GM19035 (cell line): Measurements from ENCODE around the gene PHF19.

Experiments
- ATAC-seq: cut with Tn5 transposase; IDR thresholded peaks from one replicate; pipeline ENCODE4 v1.9.1; 2021; ENCODE audit not compliant: unreplicated experiment

PHF19 gene

DNA sequence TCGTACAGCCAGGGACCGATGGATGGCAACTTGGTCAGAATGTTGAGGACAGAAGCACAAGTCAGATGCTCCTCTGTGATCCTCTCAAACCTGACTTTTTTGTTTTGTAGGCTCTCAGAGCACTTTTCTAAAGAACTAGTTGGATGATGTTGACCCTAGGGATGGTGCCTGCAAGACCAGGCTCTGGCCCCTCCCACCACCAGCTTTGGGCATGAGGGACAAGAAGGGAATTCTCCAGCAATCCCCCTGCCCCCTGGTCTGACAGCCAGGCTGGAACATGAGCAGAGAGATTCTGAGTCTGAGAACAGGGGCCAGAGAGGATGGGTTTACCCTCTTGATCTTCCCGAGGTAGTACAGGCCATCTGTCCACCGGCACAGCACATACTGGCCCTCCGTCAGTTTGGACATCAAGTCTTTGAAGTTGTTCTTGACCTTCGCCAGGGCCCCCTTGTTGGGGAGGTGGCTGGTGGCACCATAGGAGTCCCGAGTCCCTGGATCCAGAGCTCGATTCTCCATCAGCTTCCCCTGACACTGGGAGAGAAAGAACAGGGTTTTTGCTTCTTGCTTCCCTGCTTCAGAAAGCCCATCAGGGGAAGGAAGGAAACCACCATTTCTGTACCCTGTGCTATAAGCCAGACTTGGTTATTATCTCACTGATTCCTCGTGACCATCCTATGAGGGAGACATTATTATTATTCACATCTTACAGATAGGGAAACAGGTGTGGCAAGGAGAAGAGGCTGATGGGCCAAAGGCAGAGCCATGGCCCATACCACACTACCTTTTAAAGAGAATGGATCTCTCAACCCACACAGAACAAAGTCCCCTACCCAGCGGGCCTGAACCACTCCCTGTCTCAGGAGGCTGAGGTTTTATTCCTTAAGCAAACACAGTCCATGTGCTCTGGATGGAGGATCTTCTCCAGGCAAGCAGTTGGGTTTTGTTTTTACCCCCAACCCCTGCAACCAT is 2.5 kb downstream of the PHF19 start:
- ATAC-seq: no peak

DNA sequence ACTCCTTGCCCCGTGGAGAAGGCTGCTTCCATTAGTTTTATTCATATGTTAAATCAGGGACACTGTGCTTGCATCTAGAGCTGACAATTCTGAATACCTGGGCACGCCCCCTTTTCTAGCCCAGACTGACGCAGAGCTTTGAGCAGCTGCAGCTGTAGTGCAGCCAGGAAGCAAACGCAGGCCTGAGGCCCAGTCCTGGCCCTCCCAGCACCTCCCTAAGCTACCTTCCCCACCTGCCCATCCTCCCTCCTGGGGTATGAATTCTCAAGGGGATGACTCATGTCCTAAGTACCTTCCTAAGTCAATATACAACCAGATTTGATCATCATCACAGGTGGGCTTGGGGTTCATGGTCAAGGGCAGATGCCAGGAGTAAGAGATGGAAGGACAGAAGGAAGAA is 3.5 kb downstream of the PHF19 start:
- no peak for ATAC-seq

DNA sequence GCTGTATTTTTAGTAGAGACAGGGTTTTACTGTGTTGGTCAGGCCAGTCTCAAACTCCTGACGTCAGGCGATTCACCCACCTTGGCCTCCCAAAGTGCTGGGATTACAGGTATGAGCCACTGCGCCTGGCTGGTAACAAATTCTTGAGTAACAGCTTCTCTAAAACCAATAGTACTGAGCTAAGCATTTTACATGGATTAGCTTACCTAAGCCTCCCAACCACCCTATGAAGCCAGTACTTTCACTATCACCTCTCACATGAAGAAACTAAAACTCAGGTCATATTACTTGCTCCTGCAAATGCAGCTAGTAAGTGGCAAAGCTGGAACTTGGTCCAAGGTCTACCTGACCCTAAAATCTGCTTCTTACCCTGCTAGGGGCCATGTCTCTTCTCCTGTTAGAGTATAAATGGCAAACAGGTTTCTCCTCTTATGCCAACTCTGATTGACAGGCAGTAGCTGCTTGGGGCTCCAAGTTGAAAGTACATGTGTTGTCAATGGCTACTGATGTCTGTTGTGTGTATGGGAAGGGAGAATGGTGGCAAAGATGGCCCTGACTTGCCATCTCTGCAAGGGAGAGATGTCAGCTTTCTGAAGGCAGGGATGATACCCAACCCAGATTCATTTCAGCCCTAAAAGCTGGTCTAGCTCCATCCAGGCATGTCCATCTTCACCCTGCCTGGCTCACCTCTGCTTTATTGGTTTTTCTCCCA is 4.0 kb downstream of the PHF19 start:
- no peak for ATAC-seq

DNA sequence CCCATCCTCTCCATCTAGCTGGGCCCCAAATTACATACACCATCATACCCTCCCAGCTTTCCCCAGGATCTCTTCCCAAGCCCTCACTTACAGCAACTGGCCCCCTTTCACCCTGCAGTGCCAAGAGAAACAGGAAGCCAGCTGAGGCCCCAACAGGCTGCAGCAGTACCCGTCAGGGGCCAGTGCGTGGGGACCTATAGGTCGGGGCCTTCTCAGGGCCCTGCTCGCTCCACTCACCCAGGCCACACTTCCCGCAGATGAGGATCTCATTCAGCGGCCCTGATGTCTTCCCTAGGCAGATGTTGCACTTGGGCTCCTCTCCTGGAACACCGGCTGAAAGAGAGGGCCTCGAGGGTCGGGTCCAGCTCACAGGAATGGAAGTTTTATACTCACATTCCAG is 6.8 kb downstream of the PHF19 start:
- no peak for ATAC-seq

DNA sequence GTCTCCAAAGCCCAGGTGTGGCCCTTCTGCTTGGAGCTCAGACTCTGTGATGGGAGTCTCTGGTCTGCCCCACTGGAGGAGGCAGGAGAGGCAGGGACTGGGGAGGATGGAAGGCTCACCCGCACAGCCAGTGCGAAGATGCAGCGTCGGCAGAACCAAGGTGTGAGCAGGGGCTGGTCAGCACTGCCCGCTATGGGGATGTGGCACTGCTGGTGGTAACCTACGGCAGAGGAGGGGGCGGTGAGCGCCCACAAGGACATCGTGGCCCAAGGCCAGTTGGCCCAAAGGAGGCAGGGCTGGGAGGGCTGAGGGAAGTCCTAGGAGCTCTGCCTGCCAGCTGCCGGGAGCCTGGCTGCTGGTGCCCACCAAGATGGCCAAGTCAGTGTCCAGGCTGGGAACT is 7.3 kb downstream of the PHF19 start:
- no peak for ATAC-seq

DNA sequence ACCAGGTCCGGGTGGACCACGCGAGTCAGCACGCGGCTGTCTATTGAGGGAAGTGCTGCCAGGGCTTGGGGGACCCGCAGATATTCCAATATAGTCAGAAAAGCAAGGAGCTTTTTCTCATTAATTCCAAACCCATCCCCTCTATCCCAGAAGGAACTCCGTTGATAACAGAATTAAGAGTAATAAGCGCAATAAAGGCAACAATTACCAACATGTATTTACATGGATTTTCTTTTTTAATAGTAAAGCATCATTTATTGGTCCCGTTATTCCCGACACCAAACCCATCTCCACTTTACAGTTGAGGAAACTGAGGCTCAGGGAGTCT is 7.7 kb downstream of the PHF19 start:
- ATAC-seq: no peak

DNA sequence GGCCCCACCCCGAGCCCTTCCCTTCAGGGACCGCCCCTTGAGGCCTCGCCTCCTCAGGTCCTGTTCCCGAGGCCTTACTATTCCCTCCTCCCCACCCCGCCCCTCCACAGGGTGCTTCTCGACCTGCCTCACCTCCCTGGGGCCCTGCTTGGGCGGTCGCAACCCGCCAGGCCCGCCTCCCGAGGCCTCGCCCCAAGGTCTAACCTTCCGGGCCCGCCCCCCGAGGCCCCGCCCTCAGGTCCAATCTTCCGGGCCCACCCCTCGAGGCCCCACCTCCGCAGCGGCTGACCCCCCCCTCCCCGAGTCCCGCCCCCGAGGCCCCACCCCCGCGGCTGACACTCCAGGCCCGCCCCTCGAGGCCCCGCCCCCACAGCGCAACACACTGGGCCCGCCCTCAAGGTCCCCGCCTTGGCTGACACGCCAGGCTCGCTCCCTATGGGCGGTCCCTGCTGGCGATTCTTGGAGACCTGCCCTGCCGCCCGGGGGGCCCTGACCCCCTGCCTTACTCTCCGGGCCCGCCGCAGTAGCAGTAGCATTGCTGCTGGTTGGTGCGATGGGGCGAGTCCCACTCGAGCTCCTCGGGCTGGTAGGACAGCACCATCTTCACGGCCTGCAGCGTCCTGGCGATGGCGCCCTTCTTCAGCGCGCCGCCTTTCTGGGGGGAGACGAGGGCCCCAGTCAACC is 8.2 kb downstream of the PHF19 start:
- ATAC-seq: peak; percentile 84

DNA sequence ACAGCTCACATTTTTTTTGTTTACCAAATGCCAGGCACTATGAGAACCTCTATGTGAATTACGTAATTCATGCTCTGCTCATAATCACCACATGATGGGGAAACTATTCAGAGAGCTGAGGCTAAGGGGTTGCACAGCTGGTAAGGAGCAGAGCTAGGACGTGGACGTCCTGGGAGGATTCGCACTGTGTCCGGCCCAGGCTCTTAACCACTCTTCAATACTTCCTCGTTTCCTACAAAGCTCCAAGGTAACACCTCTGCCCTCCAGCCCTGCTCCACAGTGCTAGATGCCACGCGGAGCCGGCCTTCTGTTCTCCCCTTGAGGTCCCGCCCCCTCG is 8.7 kb downstream of the PHF19 start:
- ATAC-seq: no peak

DNA sequence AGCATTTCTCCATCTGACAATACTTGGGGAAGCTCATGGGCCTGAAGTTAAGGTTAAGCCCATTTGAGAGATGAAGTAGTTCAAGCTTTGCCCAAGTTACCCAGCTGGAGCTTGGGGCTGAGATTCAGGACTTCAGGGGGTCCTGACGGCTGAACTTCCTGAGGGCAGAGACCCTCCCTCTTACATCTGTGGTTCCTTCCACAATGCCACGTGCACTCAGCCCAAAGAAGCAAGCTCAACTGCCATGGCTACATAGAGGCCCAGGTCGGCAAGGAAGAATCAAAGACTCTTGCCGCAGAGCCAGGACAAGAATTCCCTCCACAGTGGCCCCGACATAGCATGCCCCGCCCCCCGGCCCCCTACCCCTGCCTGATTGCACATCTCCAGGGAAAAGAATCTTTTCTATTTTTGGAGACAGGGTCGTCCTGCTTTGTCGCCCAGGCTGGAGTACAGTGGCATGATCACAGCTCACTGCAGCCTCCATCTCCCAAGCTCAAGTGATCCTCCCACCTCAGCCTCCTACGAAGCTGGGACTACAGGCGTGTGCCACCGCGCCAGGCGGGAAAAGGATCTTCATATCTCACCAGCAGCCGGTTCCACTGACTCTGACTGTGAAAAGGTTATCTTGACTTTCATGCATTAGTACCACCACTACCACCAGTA is 9.2 kb downstream of the PHF19 start:
- ATAC-seq: no peak

DNA sequence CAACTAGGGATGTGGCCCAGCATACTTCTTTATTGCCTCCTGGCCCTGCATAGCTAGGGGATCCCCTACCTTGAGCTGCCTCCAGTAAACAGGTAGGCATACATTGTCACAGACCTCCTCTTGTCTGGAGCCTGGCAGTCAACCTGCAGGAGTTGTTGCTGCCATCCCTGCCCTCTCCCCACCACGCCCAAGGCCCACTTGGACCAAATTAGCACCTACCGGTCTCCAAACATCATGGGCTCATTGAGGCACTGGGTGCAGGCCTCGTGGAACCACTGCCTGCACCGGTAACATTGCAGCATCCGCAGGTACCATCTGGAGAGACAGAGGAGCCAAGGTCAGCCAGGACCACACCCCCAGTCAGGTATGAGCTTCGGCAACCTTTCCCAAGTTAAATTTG is 10.3 kb downstream of the PHF19 start:
- ATAC-seq: no peak

DNA sequence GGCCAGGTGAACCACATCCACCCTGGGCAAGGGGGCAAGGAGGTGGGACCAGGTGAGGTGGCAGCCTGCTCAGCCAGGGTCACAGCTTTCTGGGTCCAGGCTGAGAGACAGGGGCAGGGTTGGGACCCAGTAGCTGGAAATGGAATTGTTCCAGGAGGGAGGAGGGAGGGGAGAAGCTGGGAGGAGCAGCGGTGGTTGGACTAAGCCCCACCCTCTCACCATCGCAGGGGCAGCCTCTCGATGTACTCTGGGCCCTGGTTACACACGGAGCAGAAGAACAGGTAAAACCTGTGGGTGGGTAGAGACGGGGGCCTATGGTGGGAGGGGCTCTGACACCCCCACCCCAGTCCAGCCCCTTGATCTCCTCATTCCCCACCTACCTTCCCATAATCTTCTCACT is 11.2 kb downstream of the PHF19 start:
- no peak for ATAC-seq

DNA sequence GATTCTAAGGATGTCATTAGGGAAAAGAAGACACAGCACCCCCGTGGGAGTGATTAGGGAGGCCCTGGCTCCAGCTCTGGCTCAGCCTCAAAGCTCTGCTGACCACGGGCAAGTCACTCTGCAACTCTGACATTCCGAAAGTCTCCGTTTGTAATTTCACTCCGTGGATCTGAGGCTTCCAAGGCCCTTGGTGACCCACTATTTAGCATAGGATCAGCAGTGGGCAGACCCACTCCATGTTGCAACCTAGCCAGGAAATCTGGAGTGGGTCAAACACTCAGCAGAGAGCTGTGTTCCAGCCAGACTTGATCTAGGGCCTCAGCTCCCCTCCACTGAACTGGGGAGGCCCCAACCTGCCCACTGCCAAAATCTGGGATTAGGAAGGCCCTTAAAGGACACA is 11.8 kb downstream of the PHF19 start:
- no peak for ATAC-seq

DNA sequence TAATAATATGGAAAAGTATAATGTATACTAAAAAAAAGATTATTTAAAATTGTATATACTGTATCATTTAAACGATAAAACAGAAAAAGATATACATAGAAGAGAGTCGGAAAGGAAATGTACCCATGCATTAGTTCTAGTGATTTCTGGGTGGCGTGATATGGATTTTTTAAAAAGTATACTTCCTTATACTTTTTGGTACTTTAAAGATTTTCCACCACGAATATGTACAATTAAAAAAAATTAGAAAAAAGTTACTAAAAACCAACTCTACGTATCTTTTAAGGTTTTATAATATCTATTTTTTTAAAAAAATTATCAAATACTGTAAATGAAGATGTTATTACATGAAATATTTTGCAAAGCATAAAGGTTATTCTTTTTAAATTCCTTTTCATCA is 12.3 kb downstream of the PHF19 start:
- no peak for ATAC-seq

DNA sequence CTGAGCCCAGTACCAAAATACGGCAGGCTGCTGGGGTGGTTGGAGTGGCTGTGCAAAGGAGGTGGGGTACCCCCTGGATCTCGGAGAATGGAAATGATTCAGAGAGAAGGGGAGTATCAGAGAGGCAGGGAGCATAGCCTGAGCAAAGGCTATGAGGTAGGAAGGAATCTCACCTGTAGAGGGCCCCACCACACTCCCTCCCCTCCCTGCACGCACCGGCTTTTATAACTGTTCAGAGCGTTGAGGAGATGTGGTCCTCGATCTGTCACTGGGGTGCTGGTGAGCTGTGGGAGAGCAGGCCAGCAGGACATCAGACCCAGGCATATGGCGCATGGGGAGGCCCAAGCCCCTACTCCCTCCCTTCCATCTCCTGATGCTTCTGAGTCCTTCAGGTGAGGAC is 13.2 kb downstream of the PHF19 start:
- no peak for ATAC-seq

DNA sequence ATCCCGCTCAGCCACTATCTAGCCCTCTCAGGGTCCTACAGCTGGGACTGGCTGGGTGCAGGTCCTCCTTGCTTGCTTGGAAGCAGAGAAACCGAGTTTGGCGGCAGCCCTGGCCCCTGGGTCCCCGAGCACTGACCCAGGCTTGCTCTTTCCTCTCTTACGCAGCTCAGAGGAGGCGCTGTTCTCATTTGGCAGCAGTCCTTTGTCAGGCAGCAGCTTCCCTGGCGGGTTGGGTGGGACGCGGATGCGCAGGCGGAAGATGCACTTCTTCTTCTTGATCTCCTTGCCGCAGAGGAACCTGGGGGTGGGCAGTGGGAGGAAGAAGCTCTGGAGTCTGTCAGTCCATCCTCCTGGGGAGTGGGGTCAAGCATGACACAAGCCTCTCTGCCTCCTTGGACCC is 14.5 kb downstream of the PHF19 start:
- no peak for ATAC-seq

DNA sequence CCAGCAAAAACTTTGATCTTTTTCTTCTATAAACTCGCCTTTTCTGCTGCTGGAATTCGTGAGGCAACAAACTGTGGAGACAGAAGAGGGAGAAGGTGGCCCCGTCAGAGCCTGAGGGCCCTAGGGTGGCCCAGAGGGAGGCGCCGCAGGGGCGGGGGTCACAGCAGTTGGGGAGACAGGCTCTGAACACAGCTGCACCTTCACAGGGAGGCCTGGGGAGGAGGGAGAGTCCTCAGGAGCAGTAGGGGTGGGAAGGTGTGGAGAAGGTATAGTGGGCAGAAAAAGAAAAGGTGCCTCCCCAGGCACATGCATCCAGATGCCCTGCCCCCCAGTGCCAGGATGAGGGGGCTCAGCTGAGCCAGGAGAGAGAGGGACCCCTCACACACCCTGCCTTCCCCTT is 15.1 kb downstream of the PHF19 start:
- ATAC-seq: no peak

DNA sequence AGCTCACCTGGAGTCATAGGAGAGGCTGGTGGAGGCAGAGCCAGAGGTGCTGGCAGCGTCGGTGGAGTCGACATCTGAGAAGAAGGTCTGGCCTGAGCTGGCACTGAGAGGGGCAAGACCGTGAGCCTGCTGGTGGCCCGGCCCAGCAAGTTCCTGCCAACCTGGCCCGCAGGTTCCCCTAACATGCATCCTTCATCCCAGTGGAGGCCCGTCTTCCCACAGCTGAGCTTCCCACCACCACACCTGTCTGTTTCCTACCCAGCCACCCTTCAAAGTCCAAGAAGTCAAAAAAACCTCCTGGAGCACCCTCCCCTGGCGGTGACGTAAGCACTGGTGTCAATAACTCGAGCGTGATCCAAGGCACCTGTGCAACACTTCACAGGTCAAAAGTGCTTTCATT is 16.9 kb downstream of the PHF19 start:
- no peak for ATAC-seq

DNA sequence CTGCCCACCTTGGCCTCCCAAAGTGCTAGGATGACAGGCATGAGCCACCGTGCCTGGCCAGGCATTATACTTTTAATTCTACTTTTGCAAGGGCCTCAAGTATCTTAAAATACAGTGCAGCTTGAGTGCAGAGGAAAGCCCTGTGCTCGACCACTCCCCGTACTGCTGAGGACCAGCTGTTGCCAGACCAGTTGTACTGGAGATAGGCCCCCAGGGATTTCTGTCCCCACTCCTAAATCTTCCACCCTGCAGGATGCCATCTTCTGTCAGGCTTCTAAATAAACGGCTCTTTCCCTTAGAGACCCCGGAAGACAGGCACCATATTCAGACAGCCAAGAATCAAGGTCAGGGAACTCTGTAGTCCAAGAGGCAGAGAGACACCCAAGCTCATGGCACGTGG is 17.6 kb downstream of the PHF19 start:
- no peak for ATAC-seq

DNA sequence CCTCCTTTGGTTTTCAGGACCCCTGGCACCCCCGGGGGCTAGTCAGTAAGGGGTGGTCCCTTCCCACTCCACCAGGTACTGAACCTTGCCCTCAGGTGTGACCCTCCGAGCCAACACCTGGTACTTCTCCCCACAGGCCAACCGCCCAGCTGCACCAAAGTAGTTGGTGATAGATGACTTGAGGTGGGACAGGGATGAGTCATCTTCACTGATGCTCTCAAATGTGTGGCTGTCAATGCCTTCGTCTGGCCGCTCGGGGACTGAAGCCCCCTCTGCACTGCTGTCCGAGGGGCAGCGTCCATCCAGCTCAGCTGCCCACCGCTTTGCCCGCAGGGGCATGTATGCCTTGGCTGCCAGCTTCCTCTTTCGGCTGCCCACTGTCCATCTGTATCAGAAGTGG is 19.1 kb downstream of the PHF19 start:
- no peak for ATAC-seq

DNA sequence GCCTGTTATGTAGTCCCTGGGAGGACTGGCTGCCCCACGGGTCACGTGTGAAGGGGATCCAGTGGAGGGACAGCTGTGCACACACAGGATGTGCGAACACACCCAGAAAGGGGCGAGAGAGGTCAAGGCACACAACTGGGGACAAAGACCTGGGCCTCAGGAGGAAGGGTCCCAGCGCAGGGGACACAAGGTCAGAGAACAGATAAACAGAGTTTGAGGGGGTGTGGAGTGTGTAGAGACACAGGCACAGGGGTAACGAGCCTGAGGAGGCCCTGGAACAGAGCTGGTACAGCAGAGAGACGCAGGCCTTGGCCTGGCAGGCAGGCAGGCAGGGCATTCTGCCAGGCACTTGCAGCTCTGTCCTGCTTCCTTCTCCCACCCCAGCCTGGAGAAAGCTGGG is 19.5 kb downstream of the PHF19 start:
- no peak for ATAC-seq

DNA sequence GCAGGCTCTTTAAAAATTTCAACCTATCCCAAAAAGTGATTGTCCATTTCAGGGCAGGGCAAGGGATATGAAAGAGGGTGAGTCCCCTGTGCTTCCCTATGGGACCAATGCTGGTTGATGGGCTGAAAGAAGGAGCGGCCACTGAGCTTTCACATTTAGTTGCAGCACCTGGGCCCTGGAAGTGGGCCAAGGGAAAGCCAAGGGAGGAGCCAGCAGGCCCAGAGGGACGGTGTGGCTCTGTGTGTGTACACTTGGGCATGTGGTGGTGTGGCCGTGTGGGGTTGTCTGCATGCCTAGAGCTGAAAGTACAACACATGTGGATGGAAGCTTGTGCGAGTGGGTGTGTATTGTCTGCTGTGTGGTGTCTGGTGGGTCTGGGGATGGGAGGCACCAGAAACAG is 20.3 kb downstream of the PHF19 start:
- no peak for ATAC-seq
